CD4-positive, alpha-beta memory T cell (primary cell): ENCODE results near the gene SST. TPM values are rescaled to one million over a fixed set of nuclear protein-coding genes. Genes with fewer than 3 reads are reported as not detected.

Experiments used
- CTCF ChIA-PET: fragments of 350-600 bp; sonication (Branson Sonifier 250); formaldehyde crosslinking; loops from one replicate; lab custom pipeline; 2021; ENCODE audit warnings: inconsistent platforms; ENCODE audit not compliant: partially characterized antibody; lab: Charles Lee
- POLR2A ChIA-PET: fragments of 350-600 bp; sonication (Branson Sonifier 250); formaldehyde crosslinking; loops from one replicate; lab custom pipeline; 2021; ENCODE audit not compliant: partially characterized antibody; lab: Charles Lee
- DNase-seq, 5 donors: peaks; one replicate each; pipeline versions ENCODE4 v3.0.0 to v3.0.0-alpha.2; 2020 to 2022; ENCODE audit warnings: mixed read lengths in 1 of 5
- H3K27ac ChIP-seq: one replicate; pipeline ENCODE4 v1.7.0; 2013; ENCODE audit warnings: low read depth, low read length
- H3K27me3 ChIP-seq: 2 replicates; pipeline ENCODE4 v1.7.0; 2013; ENCODE audit warnings: mild to moderate bottlenecking, low read length, moderate library complexity; ENCODE audit not compliant: insufficient read depth
- H3K36me3 ChIP-seq: 2 replicates; pipeline ENCODE4 v1.7.0; 2013; ENCODE audit warnings: mild to moderate bottlenecking, low read length, moderate library complexity; ENCODE audit not compliant: insufficient read depth
- H3K4me1 ChIP-seq: 2 replicates; pipeline ENCODE4 v1.7.0; 2013; ENCODE audit warnings: mild to moderate bottlenecking, low read length, moderate library complexity; ENCODE audit not compliant: insufficient read depth
- H3K4me3 ChIP-seq, 2 donors: one replicate each; pipeline ENCODE4 v1.7.0; 2013; ENCODE audit warnings: low read length in 2 of 2, mild to moderate bottlenecking in 1 of 2
- H3K9me3 ChIP-seq, 2 donors: one replicate each; pipeline ENCODE4 v1.7.0; 2013; ENCODE audit warnings: low read length in 2 of 2, control low read depth in 1 of 2; ENCODE audit not compliant: control insufficient read depth in 1 of 2
- H3K27ac Mint-ChIP-seq, 7 donors: one replicate each; pipeline ENCODE4 v1.8.0; 2020 to 2021; ENCODE audit warnings: mixed read lengths in 7 of 7, mild to moderate bottlenecking in 6 of 7, inconsistent platforms in 3 of 7, moderate library complexity in 3 of 7
- H3K27me3 Mint-ChIP-seq, 2 donors: one replicate each; pipeline ENCODE4 v1.8.0; 2020 to 2021; ENCODE audit warnings: mixed read lengths in 2 of 2
- H3K36me3 Mint-ChIP-seq, 2 donors: one replicate each; pipeline ENCODE4 v1.8.0; 2020 to 2021; ENCODE audit warnings: mixed read lengths in 2 of 2, inconsistent platforms in 1 of 2, mild to moderate bottlenecking in 1 of 2
- H3K4me1 Mint-ChIP-seq, 4 donors: one replicate each; pipeline ENCODE4 v1.8.0; 2020 to 2021; ENCODE audit warnings: mixed read lengths in 4 of 4, mild to moderate bottlenecking in 1 of 4
- H3K4me3 Mint-ChIP-seq, 8 donors: one replicate each; pipeline ENCODE4 v1.8.0; 2020 to 2021; ENCODE audit warnings: mixed read lengths in 8 of 8, mild to moderate bottlenecking in 7 of 8, moderate library complexity in 6 of 8, inconsistent platforms in 3 of 8
- H3K9me3 Mint-ChIP-seq, 8 donors: one replicate each; pipeline ENCODE4 v1.8.0; 2020 to 2021; ENCODE audit warnings: mixed read lengths in 8 of 8, mild to moderate bottlenecking in 5 of 8, inconsistent platforms in 3 of 8, moderate library complexity in 1 of 8
- intact Hi-C: fragments of 100-400 bp; cut with micrococcal nuclease; formaldehyde crosslinking; loops from one replicate; pipeline ENCODE4 v1.15.1; 2023
- polyA plus RNA-seq, 2 donors: library from polyadenylated mRNA; unstranded; fragments of 300-500 nt; fragmentation: Illumina TruSeq; gene quantifications; one replicate each; pipeline ENCODE4 v1.2.3, GENCODE V29; 2021
- total RNA-seq, 2 experiments: library from RNA; stranded (reverse); gene quantifications; one replicate each; pipeline ENCODE4 v1.2.3, GENCODE V29; 2021

The SST gene
- total and polyA plus RNA-seq, 4 experiments from 2014 or later = not detected

DNA sequence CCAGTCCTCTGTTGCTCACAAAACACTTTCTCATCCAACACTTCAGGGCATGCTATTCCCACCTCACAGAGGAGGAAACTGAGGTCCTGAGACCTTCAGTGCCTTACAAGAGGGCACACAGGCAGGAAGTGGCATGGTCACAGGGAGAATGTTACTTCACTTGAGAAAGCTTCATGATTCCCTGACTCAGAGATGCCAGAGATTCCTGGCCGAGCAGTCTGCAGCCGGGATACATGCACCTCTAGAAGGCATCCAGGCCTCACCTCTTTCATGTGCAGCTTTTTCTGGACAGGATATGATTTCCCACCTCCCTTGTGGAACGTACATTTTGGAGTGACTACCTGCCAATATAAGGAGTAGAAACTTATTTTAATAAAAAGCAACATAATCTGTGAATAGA lies 2.8 kb upstream of the SST start:
- peaks cover 0 to 4% (median 0%) of the 10 kb centered on the region in 8 donors for H3K9me3 Mint-ChIP-seq
- POLR2A ChIA-PET = no interaction called here
- no peak overlapping the region for H3K4me3 ChIP-seq
- H3K4me1 Mint-ChIP-seq = peaks cover 0 to 3% (median under 1%) of the 10 kb centered on the region in 4 donors
- no peaks in the 10 kb centered on the region for H3K36me3 ChIP-seq
- H3K4me1 ChIP-seq = no peaks in the 10 kb centered on the region
- H3K27me3 ChIP-seq = peaks cover 10% of the 10 kb centered on the region
- DNase-seq = no peak
- H3K27ac Mint-ChIP-seq = no peak overlapping the region
- no peak overlapping the region for H3K4me3 Mint-ChIP-seq
- H3K36me3 Mint-ChIP-seq = no peaks in the 10 kb centered on the region
- peaks cover 40 to 55% of the 10 kb centered on the region in 2 donors for H3K27me3 Mint-ChIP-seq
- H3K9me3 ChIP-seq = no peaks in the 10 kb centered on the region
- intact Hi-C loops = no loop called here
- CTCF ChIA-PET = interaction anchor here (1.0 to 14.6 kb wide), 3 partner anchors 7 to 354 kb away, joined by 3 to 464 read pairs (median 113); no protein-coding TSS in a partner anchor
- no peak overlapping the region for H3K27ac ChIP-seq

DNA sequence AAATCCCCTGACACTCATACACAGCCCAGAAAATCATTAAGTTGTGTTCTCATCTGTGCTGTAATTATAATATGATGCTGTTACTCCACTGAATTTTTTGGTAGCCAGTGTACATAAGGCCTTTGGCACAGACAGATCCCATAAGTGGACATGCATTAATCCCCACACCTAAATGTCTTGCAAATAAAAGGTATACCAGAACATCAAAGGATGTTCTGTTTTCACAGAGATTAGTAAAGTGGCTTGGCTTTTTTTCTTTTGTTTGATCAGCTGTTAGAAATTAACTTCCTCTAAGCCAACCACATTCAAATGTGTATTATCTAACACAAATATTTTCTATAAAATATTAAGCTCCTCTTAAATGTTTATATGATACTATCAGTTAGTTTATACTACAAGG lies 2.7 kb downstream of the SST start:
- Histone ChIP-seq H3K36me3 (no peaks in the 10 kb centered on the region), H3K27ac (no peak overlapping the region), H3K27me3 (peaks cover 10% of the 10 kb centered on the region), H3K9me3 (no peaks in the 10 kb centered on the region), H3K4me1 (no peaks in the 10 kb centered on the region), H3K4me3 (no peak overlapping the region)
- ChIA-PET CTCF (interaction anchor here (0.6 to 14.6 kb wide), 3 partner anchors 12 to 1567 kb away, joined by 3 to 113 read pairs (median 7); no protein-coding TSS in a partner anchor), POLR2A (no interaction called here)
- peaks cover 37 to 38% of the 10 kb centered on the region in 2 donors for H3K27me3 Mint-ChIP-seq
- intact Hi-C loops = no loop called here
- no peak overlapping the region for H3K4me3 Mint-ChIP-seq
- H3K9me3 Mint-ChIP-seq = peaks cover 0 to 6% (median 0%) of the 10 kb centered on the region in 8 donors
- no peaks in the 10 kb centered on the region for H3K36me3 Mint-ChIP-seq
- peaks cover 0 to 3% (median under 1%) of the 10 kb centered on the region in 4 donors for H3K4me1 Mint-ChIP-seq
- no peak for DNase-seq
- H3K27ac Mint-ChIP-seq = no peak overlapping the region

DNA sequence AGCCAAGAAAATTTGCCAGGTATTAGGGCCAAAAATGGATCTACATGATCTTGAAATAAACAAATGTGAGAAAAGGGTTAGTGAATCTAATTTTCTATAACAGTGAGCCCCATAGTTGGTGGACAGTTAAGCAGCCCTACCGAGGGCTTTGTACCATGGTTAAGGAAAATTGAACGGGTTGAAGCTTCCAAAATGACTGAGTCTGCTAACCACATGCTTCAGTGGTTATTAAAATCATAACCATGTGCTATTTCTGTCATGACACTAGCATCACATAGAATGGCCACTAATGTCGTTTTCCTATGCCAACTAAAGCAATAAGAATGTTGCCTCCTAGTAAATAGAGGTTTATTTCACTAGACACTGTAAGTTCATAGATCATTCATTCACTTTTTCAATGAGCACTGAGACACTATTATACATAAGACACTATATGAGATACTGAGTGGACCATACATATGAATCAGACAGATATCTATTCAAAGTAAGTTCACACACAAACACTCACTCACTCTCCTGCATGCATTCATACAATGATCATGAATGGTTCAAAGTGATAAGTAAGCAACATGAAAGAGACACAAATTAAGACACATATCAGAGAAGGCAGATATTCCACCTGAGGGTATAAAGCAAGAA lies 4.3 kb downstream of the SST start:
- no peak for DNase-seq
- intact Hi-C loops = no loop called here
- Histone ChIP-seq H3K27me3 (peaks cover 10% of the 10 kb centered on the region), H3K4me1 (no peaks in the 10 kb centered on the region), H3K4me3 (no peak overlapping the region), H3K36me3 (no peaks in the 10 kb centered on the region), H3K27ac (no peak overlapping the region), H3K9me3 (no peaks in the 10 kb centered on the region)
- H3K9me3 Mint-ChIP-seq = peaks cover 0 to 6% (median 0%) of the 10 kb centered on the region in 8 donors
- no peak overlapping the region for H3K27ac Mint-ChIP-seq
- POLR2A ChIA-PET = no interaction called here
- CTCF ChIA-PET = interaction anchor here (14.6 kb wide), 1 partner anchor 14 kb away, joined by 113 read pairs; no protein-coding TSS in a partner anchor
- no peaks in the 10 kb centered on the region for H3K36me3 Mint-ChIP-seq
- H3K4me1 Mint-ChIP-seq = peaks cover 0 to 3% (median under 1%) of the 10 kb centered on the region in 4 donors
- H3K27me3 Mint-ChIP-seq = peaks cover 32 to 33% of the 10 kb centered on the region in 2 donors
- no peak overlapping the region for H3K4me3 Mint-ChIP-seq

DNA sequence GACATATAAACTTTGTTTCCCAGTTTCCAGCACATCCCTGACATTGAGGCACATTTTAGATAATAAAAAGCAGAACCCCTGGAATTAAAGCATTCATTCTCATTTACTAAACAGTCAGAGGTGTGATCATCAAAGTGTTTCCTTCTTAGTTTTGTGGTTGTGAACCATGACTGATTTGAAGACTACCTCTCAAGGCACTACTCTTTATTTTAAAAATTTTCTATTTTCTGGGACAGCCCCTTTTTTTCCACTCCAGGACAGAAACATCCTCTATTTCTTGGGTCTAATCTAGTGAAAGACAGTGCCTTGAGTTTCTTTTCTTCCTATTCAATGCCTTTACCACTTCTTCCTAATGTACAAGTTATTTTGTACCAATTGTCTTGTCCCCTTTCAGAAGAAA lies 5.2 kb downstream of the SST start:
- ChIA-PET CTCF (interaction anchor here (2.2 to 14.6 kb wide), 2 partner anchors 12 to 15 kb away, joined by 11 to 113 read pairs; no protein-coding TSS in a partner anchor), POLR2A (no interaction called here)
- Mint-ChIP-seq H3K27me3 (peaks cover 29 to 33% of the 10 kb centered on the region in 2 donors), H3K9me3 (peaks cover 0 to 6% (median 0%) of the 10 kb centered on the region in 8 donors), H3K4me1 (peaks cover 0 to 3% (median under 1%) of the 10 kb centered on the region in 4 donors), H3K36me3 (no peaks in the 10 kb centered on the region), H3K27ac (no peak overlapping the region), H3K4me3 (no peak overlapping the region)
- Histone ChIP-seq H3K4me1 (no peaks in the 10 kb centered on the region), H3K4me3 (no peak overlapping the region), H3K27me3 (peaks cover 5% of the 10 kb centered on the region), H3K27ac (no peak overlapping the region), H3K9me3 (no peaks in the 10 kb centered on the region), H3K36me3 (no peaks in the 10 kb centered on the region)
- no peak for DNase-seq
- intact Hi-C loops = no loop called here

DNA sequence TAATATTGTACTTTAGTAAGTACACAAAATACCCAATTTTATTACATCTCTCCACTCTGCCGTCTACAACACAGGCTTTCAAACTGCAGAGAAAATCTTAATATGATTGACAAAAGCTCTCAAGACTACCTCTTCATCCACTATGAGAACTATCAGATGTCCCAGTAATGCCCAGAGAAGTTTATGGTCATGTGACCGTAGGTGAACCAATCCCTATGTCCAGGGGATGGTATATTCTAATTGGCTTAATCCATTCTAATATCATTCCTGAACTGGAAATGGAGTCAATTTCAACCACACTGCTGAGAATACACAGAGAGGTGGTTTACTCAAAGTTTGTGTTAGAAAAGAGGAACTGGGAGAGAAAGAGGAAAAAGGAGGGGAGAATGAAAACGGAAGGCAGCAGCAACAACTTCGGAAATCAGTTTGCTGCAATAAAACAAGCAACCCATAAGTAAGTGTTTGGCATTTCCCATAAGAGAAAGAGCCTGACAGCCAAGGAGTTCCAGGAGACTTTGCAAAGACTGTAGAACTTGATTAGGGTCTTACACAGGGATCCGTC lies 7.3 kb downstream of the SST start:
- Histone ChIP-seq H3K27me3 (no peaks in the 10 kb centered on the region), H3K36me3 (no peaks in the 10 kb centered on the region), H3K4me1 (no peaks in the 10 kb centered on the region), H3K27ac (no peak overlapping the region), H3K9me3 (no peaks in the 10 kb centered on the region), H3K4me3 (no peak overlapping the region)
- no peaks in the 10 kb centered on the region for H3K4me1 Mint-ChIP-seq
- ChIA-PET CTCF (interaction anchor here (0.7 to 14.6 kb wide), 4 partner anchors 10 to 346 kb away, joined by 3 to 113 read pairs (median 8); no protein-coding TSS in a partner anchor), POLR2A (no interaction called here)
- no peak for DNase-seq
- H3K27me3 Mint-ChIP-seq = peaks cover 18 to 20% of the 10 kb centered on the region in 2 donors
- intact Hi-C loops = no loop called here
- no peak overlapping the region for H3K27ac Mint-ChIP-seq
- H3K9me3 Mint-ChIP-seq = peaks cover 0 to 1% (median 0%) of the 10 kb centered on the region in 8 donors
- no peaks in the 10 kb centered on the region for H3K36me3 Mint-ChIP-seq
- H3K4me3 Mint-ChIP-seq = no peak overlapping the region

DNA sequence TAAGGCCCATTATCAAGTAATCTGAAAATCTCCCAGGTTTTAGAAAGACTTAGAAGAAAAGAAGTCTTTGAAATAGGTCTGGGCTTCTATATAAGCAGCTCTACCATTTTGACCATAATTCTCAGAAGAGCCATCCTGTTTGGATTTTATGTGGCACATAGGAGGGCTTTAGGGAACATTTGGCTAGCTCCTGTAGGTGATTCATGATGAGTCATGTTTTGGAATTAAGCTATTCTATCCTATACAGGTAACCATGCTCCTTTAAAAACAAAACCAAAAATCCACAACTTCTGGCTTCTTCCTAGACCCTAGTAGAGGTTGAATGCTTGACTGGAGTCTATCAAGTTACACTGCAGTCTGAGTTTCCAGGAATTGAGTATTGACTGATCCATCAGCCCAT lies 8.9 kb downstream of the SST start:
- H3K4me3 Mint-ChIP-seq = no peak overlapping the region
- H3K9me3 Mint-ChIP-seq = peaks cover 0 to 1% (median 0%) of the 10 kb centered on the region in 8 donors
- ChIA-PET CTCF (interaction anchor here (1.3 to 14.6 kb wide), 2 partner anchors 19 to 341 kb away, joined by 3 to 113 read pairs; no protein-coding TSS in a partner anchor), POLR2A (no interaction called here)
- intact Hi-C loops = no loop called here
- H3K27me3 Mint-ChIP-seq = peaks cover 15 to 17% of the 10 kb centered on the region in 2 donors
- no peaks in the 10 kb centered on the region for H3K27me3 ChIP-seq
- no peak overlapping the region for H3K27ac Mint-ChIP-seq
- no peaks in the 10 kb centered on the region for H3K4me1 Mint-ChIP-seq
- H3K36me3 Mint-ChIP-seq = no peaks in the 10 kb centered on the region
- no peaks in the 10 kb centered on the region for H3K36me3 ChIP-seq
- H3K9me3 ChIP-seq = no peaks in the 10 kb centered on the region
- no peak overlapping the region for H3K4me3 ChIP-seq
- H3K4me1 ChIP-seq = no peaks in the 10 kb centered on the region
- no peak for DNase-seq
- H3K27ac ChIP-seq = no peak overlapping the region

DNA sequence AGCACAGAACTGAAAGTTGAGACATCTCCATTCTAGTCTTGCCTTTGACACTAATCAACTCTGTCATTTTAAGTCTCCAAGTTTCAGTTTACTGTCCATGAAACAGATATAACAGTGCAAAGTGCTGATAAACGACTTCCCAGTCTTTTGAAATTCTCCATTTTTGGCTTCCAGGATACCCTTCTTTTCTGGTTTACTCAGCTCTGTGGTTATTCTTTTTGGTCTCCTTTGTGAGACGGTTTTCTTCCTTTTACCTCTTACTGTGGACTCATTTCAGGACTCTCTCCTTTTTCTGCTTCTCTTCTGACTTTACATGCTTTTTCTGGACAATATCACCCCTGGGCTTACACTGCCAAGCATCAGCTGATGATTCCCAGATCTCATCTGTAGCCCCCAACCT lies 18.9 kb downstream of the SST start:
- no peaks in the 10 kb centered on the region for H3K27me3 ChIP-seq
- no peak overlapping the region for H3K27ac Mint-ChIP-seq
- H3K4me1 Mint-ChIP-seq = no peaks in the 10 kb centered on the region
- H3K4me3 Mint-ChIP-seq = no peak overlapping the region
- CTCF ChIA-PET = no interaction called here
- peaks cover 25 to 32% of the 10 kb centered on the region in 2 donors for H3K27me3 Mint-ChIP-seq
- H3K9me3 Mint-ChIP-seq = peaks cover 0 to 3% (median 0%) of the 10 kb centered on the region in 8 donors
- no peaks in the 10 kb centered on the region for H3K9me3 ChIP-seq
- POLR2A ChIA-PET = no interaction called here
- H3K36me3 ChIP-seq = no peaks in the 10 kb centered on the region
- intact Hi-C loops = no loop called here
- H3K4me3 ChIP-seq = no peak overlapping the region
- H3K4me1 ChIP-seq = no peaks in the 10 kb centered on the region
- DNase-seq = no peak
- H3K27ac ChIP-seq = no peak overlapping the region
- no peaks in the 10 kb centered on the region for H3K36me3 Mint-ChIP-seq
